GM12875 (cell line): ENCODE results near the gene GTPBP4.
"Not testable (repeated sequence)": the region's sequence is repeated elsewhere in the genome, so short reads cannot be mapped to it uniquely, and the experiment has no call there.

ENCODE experiments used
- H3K4me3 ChIP-seq: one replicate; pipeline ENCODE4 v1.5.1; 2011; ENCODE audit warnings: low read depth, low read length, control low read depth
- CTCF ChIP-seq: IDR thresholded peaks from 2 replicates; pipeline ENCODE4 v1.5.1; 2011; ENCODE audit warnings: low read depth, mild to moderate bottlenecking, control low read depth, inconsistent platforms, low read length, moderate library complexity, borderline replicate concordance; ENCODE audit not compliant: insufficient read depth

Gene GTPBP4

GRCh38 chr10:1064964-1065247 is 76.7 kb downstream of the GTPBP4 start:
- no peak for TF ChIP-seq CTCF
- no peak overlapping the region for H3K4me3 ChIP-seq

- H3K4me3 ChIP-seq = not testable (repeated sequence)
Measured at GRCh38 chr10:1066734-1067133, 78.5 kb downstream of the GTPBP4 start.

GRCh38 chr10:1068380-1069361 is 80.4 kb downstream of the GTPBP4 start:
- TF ChIP-seq CTCF = no peak
- no peak overlapping the region for H3K4me3 ChIP-seq
